Caki2 (cell line): Measurements from ENCODE around the gene ZNG1A. TPM values are rescaled to one million over a fixed set of nuclear protein-coding genes. Genes with fewer than 3 reads are reported as not detected.
"Not testable (repeated sequence)": the region's sequence is repeated elsewhere in the genome, so short reads cannot be mapped to it uniquely, and the experiment has no call there.

ENCODE experiments used
- DNase-seq: peaks from one replicate; pipeline ENCODE4 v3.0.0-alpha.2; 2015; ENCODE audit warnings: low read depth
- in situ Hi-C: cut with HindIII; loops from 2 replicates; pipeline ENCODE4 v1.10.0; 2016; ENCODE audit warnings: low sequenced_read_pairs, low pct_unique_long_range_greater_than_20kb, mixed read lengths
- total RNA-seq: library from RNA; depleted of rRNA; stranded (reverse); fragments of >200 nt; shearing (Covaris generic); gene quantifications from 2 replicates; pipeline ENCODE4 v1.2.3, GENCODE V29; 2014; ENCODE audit warnings: low replicate concordance

The ZNG1A gene
- total RNA-seq, 1 experiment from 2014 or later: 13.7 TPM

GRCh38 chr9:110672-111071 is 68.2 kb downstream of the ZNG1A start:
- in situ Hi-C loops: not testable (repeated sequence)

DNA sequence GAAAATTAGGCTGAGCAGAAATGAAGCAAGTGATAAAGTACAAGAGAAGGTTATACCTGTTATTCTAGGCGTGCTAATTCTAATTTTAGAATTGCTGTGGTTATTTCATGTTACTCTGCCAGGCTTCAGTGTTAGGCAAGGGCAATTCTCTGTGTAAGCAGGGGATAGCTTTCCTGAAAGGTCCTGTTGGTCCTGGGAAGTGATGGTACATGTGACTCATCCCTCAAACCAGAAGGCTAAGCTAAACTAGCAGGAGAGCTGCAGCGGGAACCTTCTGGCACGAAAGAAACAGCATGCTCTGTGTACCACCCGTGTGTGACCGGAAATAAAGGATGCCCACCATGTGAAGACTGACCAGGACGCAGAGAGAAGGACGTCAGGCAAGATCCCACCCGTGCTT is 69.3 kb downstream of the ZNG1A start:
- in situ Hi-C loops, DNase-seq: not testable (repeated sequence)

More at GRCh38 chr9:110672-111071, 68.2 kb downstream of the ZNG1A start:
- not testable (repeated sequence) for DNase-seq

DNA sequence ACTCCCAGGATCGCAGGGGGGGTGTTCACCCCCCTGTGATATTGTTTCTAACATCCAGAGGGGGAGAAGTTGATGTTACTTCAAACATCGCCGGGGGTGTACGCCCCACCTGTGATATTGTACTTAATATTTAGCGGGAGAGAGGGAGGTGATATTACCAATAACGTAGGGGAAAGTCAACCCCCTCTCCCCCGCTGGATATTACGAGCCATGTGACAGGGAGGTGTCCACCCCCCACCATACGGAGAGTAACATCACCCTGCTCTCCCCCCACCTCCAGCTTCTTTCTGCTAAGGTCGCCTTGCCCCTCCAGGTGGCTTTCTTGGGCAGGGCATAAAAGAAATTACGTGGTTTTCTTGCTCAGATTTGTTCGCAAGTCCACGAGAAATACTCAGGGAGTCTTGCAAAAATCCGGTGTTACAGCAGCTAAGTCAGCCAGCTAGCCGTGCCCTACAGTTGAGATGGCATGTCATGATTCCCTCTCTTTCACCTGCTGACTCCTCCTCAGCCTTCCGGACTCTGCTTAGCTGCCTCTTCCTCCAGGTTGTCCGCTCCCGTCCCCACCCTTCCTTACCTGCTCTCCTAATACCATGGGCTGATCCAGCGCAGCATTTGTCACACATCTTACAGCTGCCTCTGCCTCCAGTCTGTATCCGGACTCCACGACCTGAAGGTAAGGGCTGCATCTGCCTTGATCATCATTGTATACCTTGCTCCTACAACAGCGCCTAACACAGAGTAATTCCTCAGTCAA is 69.9 kb downstream of the ZNG1A start:
- DNase-seq, in situ Hi-C loops: not testable (repeated sequence)

- in situ Hi-C loops: not testable (repeated sequence)
Observed at GRCh38 chr9:105991-106390, 72.9 kb downstream of the ZNG1A start.

DNA sequence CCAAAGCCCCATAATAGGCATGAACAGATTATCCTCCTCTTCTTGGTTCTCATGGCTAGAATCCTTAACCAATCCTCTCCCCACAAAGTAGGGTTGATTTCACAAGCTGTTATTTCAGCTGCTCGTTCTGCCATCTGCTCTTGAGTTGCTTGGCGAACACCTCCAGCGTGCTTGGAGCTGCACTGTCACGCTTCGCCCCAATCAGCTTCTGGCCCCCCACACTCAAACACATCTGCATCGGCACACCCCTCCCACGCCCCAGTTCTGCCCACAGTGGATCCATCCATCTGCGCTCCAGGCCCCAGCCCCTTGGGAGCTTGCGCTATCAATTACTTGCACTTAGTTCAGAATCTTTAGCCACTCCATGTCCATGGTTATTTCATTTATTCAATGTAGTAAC is 78.4 kb downstream of the ZNG1A start:
- DNase-seq, in situ Hi-C loops: not testable (repeated sequence)

More at GRCh38 chr9:105991-106390, 72.9 kb downstream of the ZNG1A start:
- not testable (repeated sequence) for DNase-seq

DNA sequence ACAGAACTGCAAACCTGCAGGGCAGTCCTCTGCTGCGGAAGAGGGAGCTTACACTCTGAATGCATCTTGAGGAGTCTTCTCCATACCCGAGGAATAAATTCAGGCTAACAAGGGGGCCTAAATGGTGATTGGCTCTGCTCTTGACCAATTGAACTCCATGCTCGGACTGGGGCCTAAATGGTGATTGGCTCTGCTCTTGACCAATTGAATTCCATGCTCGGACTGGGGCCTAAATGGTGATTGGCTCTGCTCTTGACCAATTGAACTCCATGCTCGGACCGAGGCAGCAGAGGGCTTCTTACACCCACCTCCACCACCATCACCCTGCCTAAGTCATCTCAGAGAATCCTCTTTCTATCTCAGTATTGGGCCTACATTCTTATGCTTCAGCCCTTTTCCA is 79.0 kb downstream of the ZNG1A start:
- in situ Hi-C loops, DNase-seq: not testable (repeated sequence)

- in situ Hi-C loops, DNase-seq: not testable (repeated sequence)
Observed at GRCh38 chr9:98775-99174, 80.1 kb downstream of the ZNG1A start.

DNA sequence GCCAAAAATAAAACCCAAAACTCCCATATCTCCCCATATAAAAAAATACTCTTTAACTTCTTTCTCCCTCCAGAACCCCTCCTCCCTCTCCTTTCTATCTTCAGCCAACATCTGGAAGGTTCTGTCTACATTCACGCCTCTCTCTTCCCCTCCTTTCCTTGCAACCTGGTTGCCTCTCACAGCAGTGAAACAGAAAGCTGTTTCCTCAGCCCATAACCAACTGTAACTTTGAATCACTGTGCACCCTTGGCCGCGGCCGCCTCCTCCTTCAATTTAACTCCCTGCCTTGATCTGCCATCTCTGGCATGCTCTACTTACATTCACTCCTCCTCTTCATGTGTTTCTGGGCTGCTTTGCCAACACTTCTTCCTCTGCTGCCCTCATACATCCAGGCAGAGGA is 83.9 kb downstream of the ZNG1A start:
- DNase-seq, in situ Hi-C loops: not testable (repeated sequence)

DNA sequence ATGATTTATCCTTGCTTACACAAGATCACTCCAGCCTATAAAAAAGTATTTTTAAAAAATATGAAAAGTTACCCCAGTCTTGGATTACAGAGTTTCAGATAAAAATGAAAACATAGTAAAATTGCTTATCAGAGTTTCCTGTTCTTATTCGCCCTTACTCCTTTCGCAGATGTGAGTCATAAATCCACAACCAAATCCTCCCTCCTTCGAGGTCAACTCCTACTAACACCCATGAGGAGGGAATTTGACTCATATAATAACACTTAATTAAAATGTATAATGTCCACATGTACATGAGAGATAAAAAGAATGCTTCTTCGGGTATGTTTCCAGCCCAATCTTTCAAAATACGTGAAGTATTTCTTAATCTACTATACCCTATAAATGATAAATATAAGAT is 84.5 kb downstream of the ZNG1A start:
- DNase-seq, in situ Hi-C loops: not testable (repeated sequence)

DNA sequence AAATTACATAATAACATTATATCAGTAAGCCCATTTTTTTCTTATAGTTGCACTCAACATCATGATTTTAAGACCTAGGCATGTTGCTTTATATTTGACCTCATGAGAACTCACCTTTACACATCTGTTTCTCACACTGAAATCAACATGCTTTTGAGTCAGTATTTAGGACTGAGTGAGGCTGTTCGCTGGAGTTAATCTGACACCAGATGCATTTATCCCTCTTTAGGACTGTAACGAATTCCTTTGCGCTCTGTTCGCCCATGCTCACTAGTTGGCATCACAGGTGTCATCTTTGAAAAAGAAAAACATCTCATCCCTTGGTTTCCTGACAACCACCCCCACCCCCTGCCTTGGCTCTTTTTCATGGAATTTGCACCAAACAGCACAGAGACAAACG is 84.9 kb downstream of the ZNG1A start:
- in situ Hi-C loops, DNase-seq: not testable (repeated sequence)

DNA sequence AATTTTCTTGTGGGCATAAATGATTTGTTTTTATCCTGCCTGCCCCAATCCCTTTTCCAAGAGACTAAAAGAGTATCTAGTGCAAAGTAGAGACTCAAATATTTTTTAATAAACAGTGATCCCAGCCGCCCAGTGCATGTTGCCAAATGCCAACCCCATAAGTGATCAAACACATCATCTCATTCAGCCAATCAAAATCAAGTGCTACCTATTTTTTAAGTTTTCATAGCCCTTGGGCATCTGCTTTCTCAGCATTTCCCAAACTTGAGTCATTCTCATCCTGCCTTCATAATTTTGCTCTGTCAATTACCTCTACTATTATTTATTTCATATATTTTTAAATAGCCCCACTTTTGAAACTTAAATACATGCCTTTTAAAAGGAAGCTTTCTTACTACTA is 88.0 kb downstream of the ZNG1A start:
- in situ Hi-C loops: not testable (repeated sequence)

GRCh38 chr9:88396-89037 is 90.3 kb downstream of the ZNG1A start:
- DNase-seq, in situ Hi-C loops: not testable (repeated sequence)

More for the DNA sequence above, 88.0 kb downstream of the ZNG1A start:
- not testable (repeated sequence) for DNase-seq

DNA sequence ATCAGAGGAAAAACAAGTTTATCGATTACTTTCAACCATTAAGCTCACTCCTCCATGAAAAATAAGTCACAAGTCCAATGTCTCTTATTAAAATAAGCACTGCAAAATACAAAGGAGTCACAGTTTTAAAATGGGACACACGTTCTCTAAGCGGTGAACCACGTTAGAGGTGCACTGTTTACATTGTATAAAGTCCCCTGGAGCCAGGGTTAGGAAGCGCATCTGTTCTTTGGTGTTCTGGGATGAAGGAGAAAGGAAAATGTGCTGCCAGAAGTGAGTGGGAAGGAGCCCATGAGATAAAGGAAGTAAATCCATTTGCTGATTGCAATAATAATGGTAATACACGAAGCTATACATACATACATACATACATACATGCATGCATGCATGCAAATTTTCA is 91.0 kb downstream of the ZNG1A start:
- in situ Hi-C loops, DNase-seq: not testable (repeated sequence)

DNA sequence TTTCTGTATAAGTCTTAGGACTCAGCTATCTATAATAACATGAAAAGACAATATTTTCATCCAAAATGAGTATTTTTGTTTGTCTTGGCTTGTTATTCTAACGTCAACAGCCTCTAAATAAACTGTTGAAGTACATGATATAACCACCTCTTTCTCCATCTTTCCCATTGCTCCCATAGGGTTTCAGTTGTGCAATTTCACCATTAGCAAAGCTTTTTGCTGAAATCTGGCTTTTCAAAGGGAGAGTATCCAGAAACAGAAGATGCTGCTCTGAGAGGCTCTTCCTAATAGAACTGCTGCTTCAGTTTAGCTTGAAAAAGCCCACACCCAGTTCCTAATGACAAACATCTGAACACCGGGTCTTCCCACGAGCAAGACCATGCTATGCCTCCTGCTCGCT is 91.8 kb downstream of the ZNG1A start:
- in situ Hi-C loops, DNase-seq: not testable (repeated sequence)

- in situ Hi-C loops, DNase-seq: not testable (repeated sequence)
Observed at GRCh38 chr9:86697-87096, 92.2 kb downstream of the ZNG1A start.

GRCh38 chr9:82932-83689 is 95.7 kb downstream of the ZNG1A start:
- in situ Hi-C loops, DNase-seq: not testable (repeated sequence)

DNA sequence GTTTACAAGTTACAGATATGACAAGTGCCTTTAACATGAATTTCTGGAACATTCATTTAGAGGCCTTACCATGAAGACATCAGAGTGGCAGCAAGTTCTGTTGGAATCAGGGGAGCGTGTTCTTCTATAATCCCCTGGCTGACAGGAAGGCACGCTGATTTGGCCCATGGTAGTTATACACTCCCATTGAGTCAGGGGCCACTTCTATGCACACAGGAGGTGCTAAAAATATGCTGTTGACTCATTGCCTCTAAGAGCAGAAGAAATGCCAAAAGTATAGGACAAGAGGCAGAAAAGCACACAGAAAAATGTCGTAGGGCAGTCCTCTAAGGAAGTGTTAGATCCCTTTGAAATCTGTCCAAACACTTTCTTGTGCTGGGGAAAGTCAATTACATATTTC is 100.5 kb downstream of the ZNG1A start:
- in situ Hi-C loops, DNase-seq: not testable (repeated sequence)

DNA sequence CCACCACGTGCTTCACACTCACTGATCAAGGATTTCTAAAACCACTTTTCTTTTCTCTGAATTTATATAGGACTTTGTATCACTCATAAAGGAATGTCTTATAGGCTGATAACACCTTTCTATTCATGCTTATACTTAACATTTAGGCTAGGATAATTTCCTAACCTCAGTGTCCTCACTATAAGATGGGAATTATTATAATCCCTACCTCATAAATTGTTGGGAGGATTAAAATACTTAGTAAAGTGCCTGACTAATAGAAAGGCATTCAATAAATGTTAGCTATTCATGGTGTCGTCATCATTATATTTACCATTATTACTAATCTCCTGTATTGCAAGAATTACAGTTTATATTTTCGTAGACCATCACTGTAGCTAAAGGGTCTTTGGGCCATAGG is 102.5 kb downstream of the ZNG1A start:
- in situ Hi-C loops, DNase-seq: not testable (repeated sequence)
